ENCODE measurements around the gene PRUNE1.
A peak's percentile ranks its signal among the peaks of the same experiment; 100 is the strongest.

The PRUNE1 gene

DNA sequence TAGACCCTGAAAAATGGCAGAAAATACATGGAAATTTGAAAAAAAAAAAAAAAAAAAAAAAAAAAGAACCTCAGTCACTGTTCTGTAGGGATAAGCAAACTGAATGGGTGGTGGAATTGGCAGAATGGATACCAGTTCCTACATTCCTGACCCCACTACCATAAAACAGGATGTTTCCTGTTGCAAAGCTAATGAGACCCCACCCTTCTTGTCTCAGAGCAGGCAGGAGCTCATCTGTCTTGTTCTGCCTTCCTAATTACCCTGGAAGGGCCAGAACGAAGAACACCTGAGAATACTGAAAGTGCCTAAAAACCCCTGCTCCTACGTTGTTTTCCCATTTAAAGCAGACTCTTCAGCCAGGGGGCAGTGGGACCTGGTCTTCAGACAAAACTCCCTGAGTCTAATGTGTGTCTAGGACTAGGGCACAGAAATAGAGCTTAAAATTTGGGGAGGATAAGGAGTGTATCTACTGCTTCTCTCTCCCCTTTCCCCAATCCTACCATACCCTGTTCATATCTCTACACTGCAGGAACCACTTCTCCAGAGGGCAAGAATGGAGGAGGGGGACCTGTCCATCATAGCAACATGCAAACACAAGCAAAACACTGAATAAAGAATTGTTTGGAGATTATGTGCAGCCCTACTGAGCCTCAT is 43.2 kb downstream of the PRUNE1 start:
- no peak overlapping the region for H3K4me2 ChIP-seq (ENCODE audit: low read depth, low read length, poor library complexity, severe bottlenecking)

GRCh38 chr1:151054971-151055547 is 46.8 kb downstream of the PRUNE1 start:
- H4K20me1 ChIP-seq (ENCODE audit: insufficient read depth, low read length, poor library complexity, severe bottlenecking), result peaks cover 46% of the 10 kb centered on the region
- peaks cover 37% of the 10 kb centered on the region; the same call in 1 of the 2 replicates for H3K36me3 ChIP-seq (ENCODE audit: insufficient read depth, low read length)
- H3K9me2 ChIP-seq (replicated peaks; ENCODE audit: low read depth, low read length), result no peaks in the 10 kb centered on the region
- peak overlapping the region; percentile 90 for H3K9ac ChIP-seq (ENCODE audit: low read depth, low read length, poor library complexity, severe bottlenecking)
- peaks cover 32% of the 10 kb centered on the region for H3K4me1 ChIP-seq (ENCODE audit: insufficient read depth, low read length, poor library complexity, severe bottlenecking)
- no peaks in the 10 kb centered on the region for H3K27me3 ChIP-seq (ENCODE audit: insufficient read depth, low read length, poor library complexity, severe bottlenecking)
- no peak for TF ChIP-seq EZH2phosphoT487 (IDR thresholded peaks at IDR 0.05; ENCODE audit: borderline replicate concordance)
- no peak for TF ChIP-seq CTCF (conservative IDR thresholded peaks at IDR 0.05; ENCODE audit: low read length)
- no peaks in the 10 kb centered on the region for H3K9me3 ChIP-seq (ENCODE audit: insufficient read depth, low read depth, low read length)
- no peak overlapping the region for H2AFZ ChIP-seq (ENCODE audit: low read length)
- peaks cover 59% of the 10 kb centered on the region for H3K79me2 ChIP-seq (ENCODE audit: insufficient read depth, low read length)
- peaks cover 3% of the 10 kb centered on the region; the same call in 1 of the 2 replicates for H3F3A ChIP-seq (ENCODE audit: low read depth)
- H3K4me2 ChIP-seq (ENCODE audit: low read depth, low read length, poor library complexity, severe bottlenecking), result peak overlapping the region; percentile 99
- H3K4me3 ChIP-seq (ENCODE audit: low read length, poor library complexity, severe bottlenecking), result no peak overlapping the region

More for the DNA sequence above, 43.2 kb downstream of the PRUNE1 start:
- H3K4me3 ChIP-seq (ENCODE audit: low read length, poor library complexity, severe bottlenecking), result no peak overlapping the region
- H3K27me3 ChIP-seq (ENCODE audit: insufficient read depth, low read length, poor library complexity, severe bottlenecking), result no peaks in the 10 kb centered on the region
- no peak overlapping the region for H2AFZ ChIP-seq (ENCODE audit: low read length)
- H3K9me2 ChIP-seq (replicated peaks; ENCODE audit: low read depth, low read length), result no peaks in the 10 kb centered on the region
- TF ChIP-seq EZH2phosphoT487 (IDR thresholded peaks at IDR 0.05; ENCODE audit: borderline replicate concordance), result no peak
- no peak for TF ChIP-seq CTCF (conservative IDR thresholded peaks at IDR 0.05; ENCODE audit: low read length)
- H3K4me1 ChIP-seq (ENCODE audit: insufficient read depth, low read length, poor library complexity, severe bottlenecking), result peaks cover 26% of the 10 kb centered on the region
- H3K9ac ChIP-seq (ENCODE audit: low read depth, low read length, poor library complexity, severe bottlenecking), result no peak overlapping the region
- no peaks in the 10 kb centered on the region for H3K9me3 ChIP-seq (ENCODE audit: insufficient read depth, low read depth, low read length)
- H3F3A ChIP-seq (ENCODE audit: low read depth), result peaks cover 3% of the 10 kb centered on the region; the same call in 1 of the 2 replicates
- peaks cover 37% of the 10 kb centered on the region; the same call in 1 of the 2 replicates for H3K36me3 ChIP-seq (ENCODE audit: insufficient read depth, low read length)
- H3K79me2 ChIP-seq (ENCODE audit: insufficient read depth, low read length), result peaks cover 28% of the 10 kb centered on the region
- peaks cover 21% of the 10 kb centered on the region for H4K20me1 ChIP-seq (ENCODE audit: insufficient read depth, low read length, poor library complexity, severe bottlenecking)

- H3K36me3 ChIP-seq (ENCODE audit: insufficient read depth, low read length), result peaks cover 37% of the 10 kb centered on the region; the same call in 1 of the 2 replicates
- H3K9ac ChIP-seq (ENCODE audit: low read depth, low read length, poor library complexity, severe bottlenecking), result peak overlapping the region; percentile 90
- peak overlapping the region; percentile 79 for H3K4me3 ChIP-seq (ENCODE audit: low read length, poor library complexity, severe bottlenecking)
- H3K79me2 ChIP-seq (ENCODE audit: insufficient read depth, low read length), result peaks cover 65% of the 10 kb centered on the region
- H3K4me2 ChIP-seq (ENCODE audit: low read depth, low read length, poor library complexity, severe bottlenecking), result peak overlapping the region; percentile 99
- H2AFZ ChIP-seq (ENCODE audit: low read length), result no peak overlapping the region
- no peak for TF ChIP-seq CTCF (conservative IDR thresholded peaks at IDR 0.05; ENCODE audit: low read length)
- no peak for TF ChIP-seq EZH2phosphoT487 (IDR thresholded peaks at IDR 0.05; ENCODE audit: borderline replicate concordance)
- H4K20me1 ChIP-seq (ENCODE audit: insufficient read depth, low read length, poor library complexity, severe bottlenecking), result peaks cover 46% of the 10 kb centered on the region
- H3K4me1 ChIP-seq (ENCODE audit: insufficient read depth, low read length, poor library complexity, severe bottlenecking), result peaks cover 32% of the 10 kb centered on the region
- no peaks in the 10 kb centered on the region for H3K9me3 ChIP-seq (ENCODE audit: insufficient read depth, low read depth, low read length)
- H3K9me2 ChIP-seq (replicated peaks; ENCODE audit: low read depth, low read length), result no peaks in the 10 kb centered on the region
- H3F3A ChIP-seq (ENCODE audit: low read depth), result 0 out of 2 replicates have a peak, but pooled peaks cover 3% of the 10 kb centered on the region
- no peaks in the 10 kb centered on the region for H3K27me3 ChIP-seq (ENCODE audit: insufficient read depth, low read length, poor library complexity, severe bottlenecking)
Measured at GRCh38 chr1:151055581-151055980, 47.3 kb downstream of the PRUNE1 start.
